ENCODE measurements around the gene JAKMIP2. TPM values are rescaled to one million over a fixed set of nuclear protein-coding genes. Genes with fewer than 3 reads are reported as not detected.

JAKMIP2 gene
- total RNA-seq, 1 experiment from 2014 or later: 0.58 TPM

- no peak for DNase-seq (ENCODE audit: low read depth)
Measured at GRCh38 chr5:147789820-147790219, 7.3 kb upstream of the JAKMIP2 start.

DNA sequence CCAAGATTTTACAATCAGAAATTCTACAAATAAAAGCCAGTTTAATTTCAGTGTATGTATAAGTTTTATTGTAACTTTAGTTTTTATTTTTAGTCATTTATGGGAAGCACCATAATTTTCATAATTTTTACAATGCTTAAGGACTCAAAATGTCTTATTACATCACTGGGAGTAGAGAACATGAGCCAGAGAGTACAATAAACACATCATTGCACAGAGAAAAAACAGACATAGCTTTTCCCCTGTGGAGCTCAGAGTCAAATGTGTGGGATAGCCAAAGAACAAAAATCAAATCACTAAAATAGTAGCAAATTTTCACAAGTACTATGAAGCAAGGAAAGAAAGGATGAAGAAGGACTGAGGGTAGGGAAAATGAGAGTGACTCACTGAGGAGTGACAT is 5.5 kb upstream of the JAKMIP2 start:
- no peak for DNase-seq (ENCODE audit: low read depth)

- DNase-seq (ENCODE audit: low read depth): no peak
Measured at GRCh38 chr5:147786142-147786541, 3.6 kb upstream of the JAKMIP2 start.

DNA sequence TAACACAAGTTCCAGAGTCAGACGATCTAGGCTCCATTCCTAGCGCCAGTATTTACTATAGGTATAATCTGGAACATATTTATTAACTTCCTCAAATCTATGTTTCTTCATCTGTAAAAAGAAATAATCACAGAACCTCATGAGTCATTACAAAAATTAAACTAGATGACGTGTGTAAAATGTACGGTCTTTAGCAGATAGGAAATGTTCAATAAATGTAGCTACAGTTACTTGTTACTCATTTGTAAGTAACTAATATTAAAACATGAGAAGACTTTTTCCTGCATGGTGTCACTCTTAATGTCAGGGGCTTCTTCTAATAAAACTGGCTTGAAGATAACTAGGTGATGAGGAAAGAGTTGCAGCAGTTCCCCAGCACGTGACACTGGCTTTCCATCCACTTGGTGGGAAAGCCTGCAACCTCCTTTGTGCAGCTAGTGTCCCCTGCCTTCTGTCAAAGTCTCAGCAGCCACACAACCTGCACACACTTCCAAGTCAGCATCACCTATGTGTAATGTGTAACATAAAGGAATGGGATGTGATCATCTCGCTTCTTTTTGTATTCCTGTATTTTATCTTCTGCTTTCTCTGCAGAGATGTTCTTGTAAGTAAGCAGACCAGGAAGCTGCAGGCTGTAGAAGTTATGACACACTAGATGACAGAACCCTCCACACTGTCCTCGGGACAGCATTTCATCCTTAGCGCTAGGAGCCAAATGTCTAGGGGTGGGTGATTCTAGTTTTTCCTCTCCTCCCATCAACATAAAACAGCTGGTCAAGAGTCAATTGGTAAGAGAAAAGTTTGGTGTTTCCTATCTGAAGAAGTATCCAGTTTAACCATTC is 1.8 kb upstream of the JAKMIP2 start:
- DNase-seq (ENCODE audit: low read depth): no peak

- no peak for DNase-seq (ENCODE audit: low read depth)
Measured at GRCh38 chr5:147780924-147781573, 1.5 kb downstream of the JAKMIP2 start.

DNA sequence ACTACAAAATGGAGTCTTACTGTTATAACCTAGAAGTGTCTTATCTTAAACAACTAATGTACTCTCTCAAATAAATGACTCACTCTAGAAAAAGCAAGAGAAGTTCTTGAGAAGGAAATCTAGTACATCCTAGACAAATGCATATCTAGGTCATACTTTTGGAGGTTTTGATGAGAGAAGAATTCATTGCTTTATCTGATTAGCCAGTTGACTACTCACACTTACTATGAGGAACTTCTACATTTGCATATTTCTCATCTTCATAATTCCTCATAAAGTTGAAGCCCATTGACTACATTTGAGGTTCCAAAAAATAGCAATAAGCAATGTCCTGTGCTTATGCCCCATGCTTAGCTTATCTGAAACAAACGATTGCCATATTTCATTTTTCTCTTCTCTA is 2.8 kb downstream of the JAKMIP2 start:
- no peak for DNase-seq (ENCODE audit: low read depth)

- DNase-seq (ENCODE audit: low read depth): no peak
Measured at GRCh38 chr5:147776989-147777388, 5.5 kb downstream of the JAKMIP2 start.

DNA sequence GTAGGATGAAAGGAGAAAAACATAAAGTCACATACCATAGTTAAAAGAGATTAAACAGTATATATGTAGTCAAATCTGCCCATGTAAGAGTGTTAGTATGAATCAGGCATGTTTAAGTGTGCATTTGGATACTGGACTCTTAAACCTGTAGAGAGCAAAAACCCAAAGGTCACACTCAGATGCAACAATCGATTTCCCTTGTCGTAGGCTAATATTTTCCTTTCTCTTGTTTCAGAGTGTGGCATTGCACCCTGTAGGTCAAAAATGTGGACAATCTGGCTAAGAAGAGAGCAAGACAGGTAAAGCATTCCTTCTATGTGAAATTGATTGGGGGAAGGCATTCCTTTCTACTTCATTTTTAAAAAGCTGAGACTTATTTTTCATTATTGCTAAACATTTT is 8.9 kb downstream of the JAKMIP2 start:
- no peak for DNase-seq (ENCODE audit: low read depth)

- no peak for DNase-seq (ENCODE audit: low read depth)
Measured at GRCh38 chr5:147773139-147773538, 9.4 kb downstream of the JAKMIP2 start.

- no peak for DNase-seq (ENCODE audit: low read depth)
Measured at GRCh38 chr5:147767048-147767447, 15.5 kb downstream of the JAKMIP2 start.

- DNase-seq (ENCODE audit: low read depth): peak; percentile 59
Measured at GRCh38 chr5:147763791-147764525, 18.6 kb downstream of the JAKMIP2 start.

- DNase-seq (ENCODE audit: low read depth): no peak
Measured at GRCh38 chr5:147760086-147760875, 22.2 kb downstream of the JAKMIP2 start.

DNA sequence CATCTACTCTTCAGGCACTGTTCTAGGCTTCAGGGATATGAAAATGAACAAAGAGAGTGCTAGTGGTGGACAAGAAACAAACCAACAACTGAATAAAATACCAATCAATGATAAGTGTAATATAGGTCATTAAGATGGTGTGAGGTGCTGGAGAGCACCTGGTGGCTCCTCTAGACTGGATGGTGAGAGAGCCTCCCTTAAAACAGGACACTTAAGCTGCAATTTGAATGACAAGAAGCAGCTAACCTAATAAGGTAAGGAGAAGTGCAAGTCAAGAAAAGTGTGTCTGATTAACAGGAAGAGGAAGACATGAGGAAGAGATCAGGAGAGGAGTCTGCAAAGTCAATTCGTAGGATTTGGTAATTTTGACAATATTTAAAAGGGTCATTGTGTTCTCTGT is 23.1 kb downstream of the JAKMIP2 start:
- no peak for DNase-seq (ENCODE audit: low read depth)

GRCh38 chr5:147756566-147756965 is 26.0 kb downstream of the JAKMIP2 start:
- DNase-seq (ENCODE audit: low read depth): no peak

- no peak for DNase-seq (ENCODE audit: low read depth)
Measured at GRCh38 chr5:147754372-147755122, 28.0 kb downstream of the JAKMIP2 start.

GRCh38 chr5:147753765-147754164 is 28.8 kb downstream of the JAKMIP2 start:
- DNase-seq (ENCODE audit: low read depth): no peak

- DNase-seq (ENCODE audit: low read depth): peak; percentile 4
Measured at GRCh38 chr5:147752666-147753290, 29.8 kb downstream of the JAKMIP2 start.

DNA sequence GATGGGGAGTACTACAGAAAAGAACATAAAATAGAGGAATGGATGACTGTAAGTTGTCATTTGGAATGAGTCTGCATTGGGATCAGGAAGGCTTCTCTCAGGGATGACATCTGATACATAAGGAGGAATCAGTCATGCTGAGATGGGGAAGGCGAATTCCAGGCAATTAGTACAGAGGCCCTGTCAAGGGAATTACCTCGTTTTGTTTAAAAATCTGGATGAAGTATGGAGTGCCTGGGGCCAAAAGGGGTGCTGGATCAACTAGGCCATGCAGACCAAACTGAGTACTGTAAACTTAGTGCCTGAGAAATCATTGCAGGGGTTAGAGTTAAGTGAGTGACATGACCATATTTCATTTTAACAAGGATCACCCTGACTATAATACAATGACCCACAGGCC is 30.5 kb downstream of the JAKMIP2 start:
- DNase-seq (ENCODE audit: low read depth): no peak

DNA sequence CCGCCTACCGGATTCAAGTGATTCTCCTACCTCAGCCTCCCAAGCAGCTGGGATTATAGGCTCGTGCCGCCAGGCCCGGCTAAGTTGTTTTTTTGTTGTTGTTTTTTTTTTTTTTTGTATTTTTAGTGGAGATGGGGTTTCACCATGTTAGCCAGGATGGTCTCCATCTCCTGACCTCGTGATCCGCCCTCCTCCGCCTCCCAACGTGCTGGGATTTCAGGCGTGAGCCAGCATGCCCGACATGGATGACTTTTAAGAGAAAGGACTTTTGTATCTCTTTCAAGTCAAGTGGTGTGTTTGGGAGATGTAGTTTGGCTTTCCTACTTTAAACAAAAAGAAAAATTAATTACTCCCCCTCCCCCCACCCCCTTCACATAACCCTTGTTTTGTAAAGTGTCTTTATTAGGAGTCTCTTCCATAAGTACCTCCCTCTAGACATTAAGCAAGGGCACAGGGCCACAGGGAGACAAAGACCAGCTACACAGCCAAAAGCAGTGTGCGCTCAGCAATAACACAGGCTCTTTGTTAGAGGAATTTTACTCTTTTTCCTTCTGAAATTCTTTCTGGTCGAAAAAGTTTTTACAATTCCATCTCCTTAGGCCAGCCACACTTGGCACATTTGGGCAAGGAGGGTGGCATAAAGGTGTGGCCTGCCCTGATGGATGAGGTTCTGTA is 31.2 kb downstream of the JAKMIP2 start:
- DNase-seq (ENCODE audit: low read depth): no peak

- DNase-seq (ENCODE audit: low read depth): no peak
Measured at GRCh38 chr5:147750065-147750464, 32.5 kb downstream of the JAKMIP2 start.

Measured in HT1080 (cell line).